HG03442 (cell line): ENCODE results near the gene PACRG.

Experiments used
- ATAC-seq: cut with Tn5 transposase; IDR thresholded peaks from one replicate; pipeline ENCODE4 v1.9.1; 2021; ENCODE audit warnings: mild to moderate bottlenecking, moderate library complexity; ENCODE audit not compliant: unreplicated experiment

Gene PACRG

GRCh38 chr6:163126741-163127140 lies 399.0 kb downstream of the PACRG start:
- no peak for ATAC-seq

- no peak for ATAC-seq
Observed at GRCh38 chr6:163127587-163127986, 399.8 kb downstream of the PACRG start.

DNA sequence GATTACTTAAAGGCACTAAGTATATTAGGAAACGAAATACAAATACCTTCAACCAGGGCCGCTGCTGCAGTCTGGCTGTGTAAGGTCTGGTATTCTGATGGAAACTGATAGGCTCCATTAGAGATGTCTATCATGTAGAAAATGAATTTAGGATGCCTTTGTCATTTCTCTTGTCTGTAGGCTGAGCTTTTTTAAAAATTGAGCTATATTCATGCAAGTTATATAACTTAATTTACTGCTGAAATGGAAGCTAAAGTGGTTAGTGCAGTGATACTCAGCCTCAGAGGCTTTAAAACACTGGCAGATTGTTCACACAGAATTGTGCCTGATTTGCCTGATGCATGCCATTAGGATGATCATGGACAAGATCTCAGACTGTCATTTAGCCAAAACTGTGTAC lies 400.6 kb downstream of the PACRG start:
- no peak for ATAC-seq

- ATAC-seq = no peak
Observed at GRCh38 chr6:163132050-163132750, 404.4 kb downstream of the PACRG start.

GRCh38 chr6:163133017-163133416 lies 405.2 kb downstream of the PACRG start:
- ATAC-seq = no peak

DNA sequence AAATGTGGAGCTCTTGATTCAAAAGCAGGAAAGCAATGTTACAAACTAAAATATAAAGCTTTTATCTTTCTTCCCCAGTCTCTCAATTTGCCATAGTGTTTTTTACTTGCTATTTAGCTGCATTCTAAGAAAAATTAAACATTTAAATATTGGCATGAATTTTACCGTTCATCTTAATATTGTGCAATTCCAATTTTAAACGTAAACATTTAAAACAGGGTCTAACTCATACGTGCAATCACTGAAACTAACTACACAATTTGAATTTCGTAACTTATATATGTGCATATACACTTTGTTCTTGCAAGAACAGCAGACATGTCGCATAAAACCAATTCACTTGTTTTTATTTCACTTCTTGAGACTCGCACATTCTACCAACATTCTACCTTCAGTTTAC lies 405.9 kb downstream of the PACRG start:
- no peak for ATAC-seq

DNA sequence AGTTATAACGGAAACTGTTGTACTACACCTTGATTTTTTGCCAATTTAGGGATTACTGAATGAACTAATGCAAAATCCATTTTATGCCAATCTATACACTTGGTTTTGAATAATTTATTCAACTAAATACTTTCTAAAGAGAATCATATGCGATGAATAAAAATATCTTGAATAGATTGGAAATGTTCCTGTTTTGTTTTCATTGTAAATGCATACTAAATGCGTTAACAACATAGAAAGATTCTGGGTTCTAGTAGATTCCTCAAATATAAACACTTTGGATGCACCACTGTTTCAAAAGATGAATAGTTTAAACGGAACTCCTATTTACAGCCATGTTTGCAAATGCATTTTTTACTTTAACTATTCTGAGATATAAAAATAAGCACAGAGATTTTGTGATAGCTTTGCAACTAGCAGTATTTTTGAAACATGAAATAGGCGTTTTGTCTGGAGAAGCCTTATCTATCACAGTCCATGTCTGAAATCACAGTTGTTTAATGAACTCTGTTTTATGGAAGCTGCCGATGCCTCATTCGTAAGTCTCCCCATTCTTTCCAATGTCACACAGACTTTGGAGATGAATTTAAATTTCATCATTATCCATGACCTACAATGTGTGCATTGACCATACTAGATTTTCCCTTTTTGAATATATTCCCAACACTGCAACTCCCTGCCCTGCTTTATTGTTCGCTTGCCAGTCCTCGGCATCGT lies 409.1 kb downstream of the PACRG start:
- no peak for ATAC-seq

GRCh38 chr6:163137398-163137881 lies 409.7 kb downstream of the PACRG start:
- ATAC-seq = no peak

DNA sequence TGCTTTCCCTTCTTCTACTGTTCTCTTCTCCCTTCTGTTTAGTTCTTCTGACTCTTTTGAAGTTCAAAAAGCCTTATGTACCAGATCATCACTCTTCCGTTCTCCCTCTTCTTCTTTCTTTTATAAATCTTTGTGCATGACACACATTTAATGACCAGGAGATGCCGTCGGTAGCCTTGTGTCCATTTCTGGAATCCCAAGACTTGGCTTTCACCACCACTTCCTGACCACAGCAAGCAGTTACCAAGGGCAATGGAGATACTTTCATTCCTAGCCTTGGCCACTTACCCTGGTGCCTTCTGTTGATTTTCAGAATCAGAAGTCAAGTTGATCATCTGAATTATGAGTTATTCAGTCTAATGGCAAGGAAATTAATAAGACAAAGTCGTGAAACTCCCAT lies 418.3 kb downstream of the PACRG start:
- no peak for ATAC-seq

DNA sequence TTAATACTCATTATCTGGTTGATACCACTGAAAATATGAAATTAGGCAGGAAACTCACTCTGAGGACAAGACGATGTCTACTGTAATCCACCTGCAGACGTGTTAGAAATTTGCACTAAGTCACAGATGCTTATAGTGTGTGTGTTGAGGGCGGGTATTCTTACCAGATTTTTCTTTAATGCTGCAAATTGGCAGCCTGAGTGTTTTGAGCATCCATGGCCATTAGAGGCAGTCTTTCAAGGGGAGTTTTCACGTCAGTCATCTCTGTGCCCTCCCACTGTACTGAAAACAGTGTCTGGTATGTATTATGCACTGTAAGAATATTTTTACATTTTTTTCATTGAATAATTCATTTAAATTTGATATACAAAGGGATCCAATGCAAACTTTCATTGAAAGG lies 420.2 kb downstream of the PACRG start:
- no peak for ATAC-seq

DNA sequence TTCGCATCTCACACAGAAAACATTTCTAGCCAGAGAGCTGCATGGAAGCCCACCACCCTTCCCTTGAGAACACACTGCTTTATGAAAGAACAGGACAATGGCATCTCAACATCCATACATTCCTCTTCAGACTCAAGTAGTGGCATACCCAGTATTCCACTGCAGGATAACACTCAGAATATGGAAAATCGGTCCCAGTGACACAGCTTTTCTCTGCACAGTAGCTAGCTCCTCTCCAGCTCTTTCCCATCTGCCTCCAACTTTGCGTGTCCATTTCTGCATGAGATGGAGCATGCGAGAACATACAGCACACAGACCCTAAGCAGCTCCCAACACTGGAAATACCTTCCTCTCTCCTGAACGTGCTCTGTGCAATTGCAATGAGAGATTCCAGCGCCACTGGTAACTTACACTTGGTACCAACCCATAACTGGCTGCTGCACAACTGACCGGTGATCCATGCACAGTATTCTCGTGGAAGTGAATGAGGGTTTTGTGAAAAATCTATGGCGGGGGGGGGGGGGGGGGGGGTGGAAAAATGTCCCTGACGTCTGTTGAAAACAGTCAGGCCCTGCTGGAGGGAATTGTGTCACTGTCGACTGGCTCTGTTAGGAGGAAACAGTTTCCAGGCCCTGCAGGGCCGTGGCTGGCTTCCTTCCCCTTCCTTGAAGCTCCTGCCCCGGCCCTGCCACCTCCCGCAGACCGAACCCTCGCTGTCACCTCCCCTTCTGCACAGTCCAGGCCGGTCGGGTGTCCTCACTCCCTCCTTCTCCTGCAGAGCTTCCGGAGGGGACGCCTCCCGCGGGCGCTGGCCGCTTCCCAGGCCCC lies 420.9 kb downstream of the PACRG start:
- ATAC-seq = no peak

DNA sequence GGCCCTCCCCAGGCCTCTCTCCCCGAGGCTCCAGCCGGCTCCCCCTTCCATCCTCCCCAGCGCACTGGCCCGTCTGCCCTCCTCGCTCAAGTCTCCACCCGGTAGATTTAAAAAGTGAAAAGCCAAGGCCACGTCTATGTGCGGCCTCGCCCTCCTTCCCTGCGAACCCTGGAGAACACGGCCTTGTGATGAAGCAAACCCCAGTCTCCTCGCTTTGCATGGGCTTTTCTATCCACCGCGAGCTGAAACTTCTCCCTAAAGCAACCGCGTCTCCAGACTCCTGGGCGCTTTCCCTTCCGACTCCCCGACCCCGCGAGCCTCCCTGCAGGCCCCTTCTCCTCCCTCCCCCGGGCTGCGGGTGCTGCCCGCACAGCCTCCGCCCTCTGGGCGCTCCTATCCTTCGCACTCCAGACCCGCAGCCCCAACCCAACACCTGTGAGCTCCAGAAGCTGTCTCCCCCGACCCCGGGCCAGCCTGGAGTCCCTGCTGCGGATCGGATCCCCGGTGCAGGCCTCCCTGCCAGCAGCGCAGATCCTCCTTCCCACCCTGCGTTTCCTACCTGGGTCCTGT lies 421.6 kb downstream of the PACRG start:
- ATAC-seq = no peak

DNA sequence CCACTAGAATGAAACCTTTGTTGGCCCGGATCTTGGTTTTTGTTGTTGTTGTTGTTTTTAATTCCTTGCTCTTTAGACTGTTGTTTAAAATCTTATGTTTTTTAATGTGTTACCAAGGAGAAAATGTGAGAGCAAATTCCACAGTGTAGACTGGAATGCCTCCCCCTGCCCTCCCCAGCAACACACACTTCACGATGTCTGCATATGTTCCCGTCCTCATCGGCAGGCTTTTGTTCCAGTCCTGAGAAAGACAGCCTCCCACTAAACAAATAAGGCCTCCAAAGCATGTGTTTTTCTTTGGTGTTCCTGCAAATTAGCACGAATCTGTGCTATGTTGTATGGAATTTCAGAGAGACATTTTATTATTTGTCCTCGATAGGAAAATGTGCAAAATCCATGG lies 423.4 kb downstream of the PACRG start:
- no peak for ATAC-seq

GRCh38 chr6:163152701-163153100 lies 424.9 kb downstream of the PACRG start:
- no peak for ATAC-seq

DNA sequence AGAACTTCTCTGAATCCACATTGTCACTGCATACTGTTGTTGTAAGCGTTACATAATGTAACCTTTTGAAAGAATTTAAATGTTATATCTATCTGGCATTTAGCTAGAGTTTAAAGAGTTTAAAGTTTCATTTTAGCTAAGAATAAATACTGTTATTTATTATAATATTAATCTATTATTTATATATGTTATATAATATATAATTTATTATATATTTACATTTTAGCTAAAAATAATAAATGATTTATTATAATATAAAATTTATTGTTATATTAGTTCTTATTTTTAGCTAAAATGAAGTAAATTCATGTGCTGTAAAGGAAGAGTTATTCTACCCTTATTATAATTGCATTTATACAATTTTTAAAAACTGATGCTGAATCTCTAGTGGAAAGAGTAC lies 431.3 kb downstream of the PACRG start:
- no peak for ATAC-seq

DNA sequence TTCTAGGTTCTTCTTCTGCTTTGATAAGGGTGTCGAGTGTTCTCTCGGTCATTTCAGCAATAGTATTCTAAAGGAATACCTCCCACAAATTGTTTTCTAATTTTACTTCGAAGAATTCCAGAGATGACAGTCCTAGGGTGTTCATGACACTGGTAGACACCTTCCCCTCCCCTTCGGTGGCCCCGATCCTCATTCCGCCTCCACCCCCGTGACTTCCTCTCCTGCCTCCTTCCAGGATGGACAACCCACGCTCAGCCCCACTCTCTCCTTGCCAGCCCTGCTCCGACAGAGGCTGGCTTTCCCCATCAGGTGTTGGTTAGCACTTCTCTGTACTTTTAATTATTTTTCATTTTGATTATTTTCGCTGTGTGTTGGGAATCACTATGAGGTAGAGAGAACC lies 431.9 kb downstream of the PACRG start:
- ATAC-seq = no peak

DNA sequence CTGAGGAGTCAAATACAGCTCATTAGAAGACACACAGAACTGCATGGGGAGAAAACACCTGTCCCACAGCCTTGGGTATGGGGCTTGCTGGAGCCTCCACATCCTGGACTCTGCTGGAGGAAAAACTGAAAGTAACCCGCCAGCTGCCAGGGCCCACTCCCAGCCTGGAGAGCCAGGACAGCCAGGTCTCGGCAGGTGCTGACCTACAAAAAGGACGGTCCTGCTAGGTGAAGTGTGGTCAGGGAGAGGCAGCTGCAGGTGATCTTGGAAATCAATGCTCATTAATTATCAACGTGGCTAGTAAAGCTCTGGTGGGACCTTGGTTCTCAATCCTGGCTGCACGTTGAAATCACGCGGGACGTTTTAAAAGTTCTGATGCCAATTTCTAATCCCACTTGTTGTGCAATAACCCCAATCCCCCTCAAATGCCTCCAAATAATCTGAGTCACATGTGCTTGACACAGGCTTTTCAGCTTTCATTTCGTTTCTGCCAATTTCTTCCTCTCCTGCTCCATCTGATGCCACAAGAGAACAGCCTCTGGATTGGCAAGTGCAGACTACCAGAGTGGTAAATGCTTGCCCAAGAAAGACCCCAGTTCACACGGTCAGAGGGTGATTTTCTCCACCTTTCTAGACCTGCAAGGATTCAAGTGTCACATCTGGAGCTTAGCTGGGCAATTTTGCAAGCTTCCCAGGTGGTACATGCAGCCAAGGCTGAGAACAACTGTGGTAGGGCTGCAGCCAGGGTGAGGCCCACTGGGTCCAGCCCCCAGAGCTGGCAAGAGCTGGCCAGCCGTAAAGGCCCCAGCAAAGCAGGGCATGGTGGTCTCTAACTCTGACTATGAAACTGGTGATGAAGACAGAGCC lies 434.5 kb downstream of the PACRG start:
- ATAC-seq = no peak

- ATAC-seq = no peak
Observed at GRCh38 chr6:163162874-163163213, 435.1 kb downstream of the PACRG start.

GRCh38 chr6:163164175-163164900 lies 436.6 kb downstream of the PACRG start:
- no peak for ATAC-seq
